DMS 273 (cell line): ENCODE measurements around the gene EGR2.
"Not testable (repeated sequence)": the region's sequence is repeated elsewhere in the genome, so short reads cannot be mapped to it uniquely, and the experiment has no call there.

ENCODE experiments used
- DNase-seq: peaks from one replicate; lab custom pipeline; 2025; ENCODE audit not compliant: unreplicated experiment; lab: John Stamatoyannopoulos, UW

EGR2 gene

GRCh38 chr10:62795762-62796161, 20.4 kb downstream of the EGR2 start:
- peak; percentile 43 for DNase-seq

- no peak for DNase-seq
These were observed 21.1 kb downstream of the EGR2 start for GRCh38 chr10:62795100-62795499.

DNA sequence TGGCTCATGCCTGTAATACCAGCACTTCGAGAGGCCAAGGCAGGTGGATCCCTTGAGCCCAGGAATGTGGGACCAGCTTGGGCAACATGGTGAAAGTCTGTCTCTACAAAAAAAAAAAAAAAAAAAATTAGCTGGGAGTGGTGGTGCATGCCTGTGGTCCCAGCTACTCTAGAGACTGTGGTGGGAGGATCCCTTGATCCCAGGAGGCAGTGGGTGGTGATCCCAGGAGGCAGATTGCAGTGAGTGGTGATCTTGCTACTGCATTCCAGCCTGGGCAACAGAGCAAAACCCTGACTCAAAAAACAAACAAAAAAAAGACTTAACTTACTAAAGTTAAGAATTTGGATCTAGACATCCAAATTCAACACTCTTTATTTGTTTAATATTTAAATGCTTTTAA, 21.9 kb downstream of the EGR2 start:
- no peak for DNase-seq

DNA sequence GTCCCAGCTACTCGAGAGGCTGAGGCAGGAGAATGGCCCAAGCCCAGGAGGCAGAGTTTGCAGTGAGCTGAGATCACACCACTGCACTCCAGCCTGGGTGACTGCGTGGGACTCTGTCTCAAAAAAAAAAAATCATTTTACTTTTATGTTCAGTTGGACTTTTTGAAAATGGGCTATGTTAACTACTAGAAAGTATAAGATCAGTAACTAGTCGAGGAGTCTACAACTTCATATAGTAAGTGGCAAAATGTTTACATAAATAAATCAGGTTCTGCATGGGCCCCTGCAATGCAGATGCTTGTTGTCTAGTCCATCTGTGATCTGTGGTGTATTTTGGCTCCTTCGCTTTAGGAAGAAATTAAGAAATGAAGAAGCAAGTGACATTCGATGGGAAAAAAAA, 23.9 kb downstream of the EGR2 start:
- DNase-seq = no peak

DNA sequence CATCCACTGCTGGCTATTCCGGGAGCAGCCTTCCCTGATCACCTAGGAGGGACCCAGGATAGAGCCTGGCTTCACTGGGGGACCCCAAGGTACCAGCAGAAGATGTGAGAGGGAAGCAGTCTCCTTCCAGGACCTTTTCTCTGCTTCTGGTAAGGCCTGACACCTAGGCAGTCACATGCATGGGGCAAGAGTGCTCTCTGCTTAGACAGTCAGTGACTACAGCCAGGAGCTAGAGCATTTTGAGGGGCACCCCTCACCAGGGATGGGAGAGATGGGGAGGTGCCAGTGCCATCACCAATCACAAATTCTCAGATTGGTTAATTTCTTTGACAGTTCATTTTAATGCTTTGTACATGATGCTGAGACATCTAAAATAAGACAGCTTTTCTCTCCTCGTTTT, 25.6 kb downstream of the EGR2 start:
- no peak for DNase-seq

DNA sequence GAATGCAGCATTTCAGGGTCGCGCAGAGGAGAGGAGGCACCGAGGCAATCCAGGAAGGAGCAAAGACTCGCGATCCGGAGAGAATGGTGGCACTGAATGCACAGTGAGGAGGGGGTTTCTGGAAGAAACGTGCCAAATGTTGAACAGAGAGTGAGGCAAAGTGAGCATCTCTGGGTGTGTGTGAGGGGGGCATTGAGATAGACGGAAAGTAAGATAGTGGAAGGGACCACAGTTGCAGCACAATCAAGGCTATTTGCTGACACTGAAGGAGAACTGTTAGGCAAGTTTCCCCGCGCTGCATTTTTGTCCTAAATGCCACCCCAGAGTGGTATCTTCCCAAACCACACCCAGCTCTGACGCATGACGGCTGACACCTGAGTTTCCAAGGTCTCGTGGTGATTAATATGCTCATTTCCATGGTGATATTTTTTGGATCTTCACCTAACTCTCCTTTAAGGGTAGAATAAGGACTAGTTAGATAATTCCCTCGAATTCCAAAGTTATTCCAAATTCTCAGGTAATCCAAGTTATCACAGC, 26.1 kb downstream of the EGR2 start:
- no peak for DNase-seq

DNA sequence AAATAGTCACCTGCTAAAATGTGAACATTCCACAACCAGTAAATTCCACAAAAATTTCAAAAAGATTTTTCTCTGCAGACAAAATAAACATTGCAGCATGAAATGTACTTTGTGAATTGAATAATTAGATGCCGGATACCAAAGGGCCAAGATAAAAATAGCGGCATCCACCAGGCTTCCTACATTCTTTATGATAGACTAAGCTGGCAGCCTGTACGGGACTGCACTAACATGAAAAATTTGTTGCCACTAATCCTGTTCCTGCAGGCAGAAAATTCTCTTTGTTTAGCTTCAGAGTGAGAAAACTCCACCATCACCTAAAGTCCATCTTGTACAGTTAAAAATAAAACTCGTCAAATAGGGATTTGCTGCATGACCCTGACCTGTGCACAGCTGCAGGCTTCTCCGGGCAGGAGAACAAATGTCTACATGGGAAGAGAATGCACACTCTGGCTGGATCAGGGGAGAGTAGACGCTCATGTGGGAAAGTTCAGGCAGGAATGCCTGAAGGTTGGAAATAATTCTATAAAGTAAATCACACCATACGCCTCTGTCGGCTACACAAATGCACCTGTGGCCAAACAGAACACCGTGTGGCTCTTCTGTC, 27.2 kb downstream of the EGR2 start:
- DNase-seq = no peak

GRCh38 chr10:62788285-62788684, 27.9 kb downstream of the EGR2 start:
- not testable (repeated sequence) for DNase-seq

DNA sequence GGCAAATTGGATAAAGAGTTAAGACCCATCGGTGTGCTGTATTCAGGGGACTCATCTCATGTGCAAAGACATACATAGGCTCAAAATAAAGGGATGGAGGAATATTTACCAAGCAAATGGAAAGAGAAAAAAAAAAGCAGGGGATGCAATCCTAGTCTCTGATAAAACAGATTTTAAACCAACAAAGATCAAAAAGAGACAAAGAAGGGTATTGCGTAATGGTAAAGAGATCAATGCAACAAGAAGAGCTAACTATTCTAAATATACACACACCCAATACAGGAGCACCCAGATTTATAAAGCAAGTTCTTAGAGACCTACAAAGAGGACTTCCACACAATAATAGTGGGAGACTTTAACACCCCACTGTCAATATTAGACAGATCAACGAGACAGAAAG, 31.6 kb downstream of the EGR2 start:
- DNase-seq = not testable (repeated sequence)

- DNase-seq = no peak
These were observed 36.5 kb downstream of the EGR2 start for GRCh38 chr10:62779487-62780248.

DNA sequence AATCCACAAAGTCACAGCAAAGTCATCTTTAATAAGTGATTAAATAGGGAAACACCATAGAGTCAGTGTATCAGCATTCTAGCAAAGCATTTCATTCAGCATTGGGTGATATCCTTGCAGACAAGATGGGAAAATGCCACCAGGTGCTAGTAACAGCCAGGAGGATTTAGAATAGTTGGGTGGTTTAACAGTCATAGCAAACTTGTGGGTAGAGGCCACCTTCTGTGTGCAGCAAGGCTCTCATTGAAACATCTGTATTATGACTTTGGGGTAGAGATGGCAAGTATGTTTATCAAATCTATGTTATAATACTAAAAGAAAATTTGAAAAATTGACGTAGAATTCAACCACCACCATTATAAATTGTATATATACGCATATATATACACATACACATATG, 38.0 kb downstream of the EGR2 start:
- no peak for DNase-seq

- no peak for DNase-seq
These were observed 43.8 kb downstream of the EGR2 start for GRCh38 chr10:62772186-62772974.

DNA sequence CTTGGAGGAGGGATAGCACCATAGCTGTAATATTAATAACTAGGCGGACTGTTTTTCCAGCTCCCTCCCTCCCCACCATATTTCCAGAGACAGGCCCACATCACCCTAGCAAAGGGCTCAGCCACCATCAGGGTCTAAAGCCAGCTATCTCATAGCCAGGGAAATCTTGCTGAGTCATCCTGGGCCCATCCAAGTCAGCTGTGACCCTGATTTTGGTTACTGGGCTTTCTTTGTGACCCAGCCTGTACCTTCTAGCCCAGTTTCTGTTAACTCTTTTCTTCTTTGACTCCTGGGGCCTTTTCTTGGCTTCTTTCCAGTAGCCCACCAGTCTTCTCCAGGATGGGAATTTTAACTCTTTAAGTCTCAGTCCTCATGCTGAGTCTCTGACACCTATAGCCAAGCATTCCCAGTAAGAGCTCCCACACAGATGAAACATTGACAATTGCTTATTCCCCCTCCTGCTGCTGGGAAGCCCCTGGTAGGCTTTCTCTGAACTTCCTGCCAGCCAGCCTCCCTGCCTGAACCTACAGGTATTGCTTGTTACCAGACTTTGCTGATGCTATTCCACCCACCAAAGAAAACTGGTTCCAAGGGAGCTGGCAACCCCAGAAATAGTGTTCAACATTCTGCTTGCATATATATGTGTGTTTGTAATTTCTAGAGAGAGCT, 46.5 kb downstream of the EGR2 start:
- peak; percentile 2 for DNase-seq

DNA sequence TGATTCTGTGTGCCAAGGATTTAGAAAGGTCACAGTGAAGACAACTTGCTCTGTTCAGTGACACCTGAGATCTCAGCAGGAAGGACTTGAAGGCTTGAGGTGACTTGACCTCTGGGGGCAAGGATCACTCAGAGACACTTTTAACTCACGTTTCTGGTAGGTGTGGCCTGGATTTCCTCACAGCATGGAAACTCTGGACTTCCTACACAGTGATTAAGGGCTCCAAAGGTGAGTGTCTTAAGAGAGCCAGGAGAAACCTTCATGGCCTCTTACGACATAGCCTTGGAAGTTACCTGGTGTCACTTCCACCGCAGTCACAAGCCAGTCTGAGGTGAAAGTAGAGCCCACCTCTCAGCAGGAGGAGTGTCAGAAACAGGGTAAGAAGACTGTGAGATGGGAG, 49.8 kb downstream of the EGR2 start:
- DNase-seq = no peak

DNA sequence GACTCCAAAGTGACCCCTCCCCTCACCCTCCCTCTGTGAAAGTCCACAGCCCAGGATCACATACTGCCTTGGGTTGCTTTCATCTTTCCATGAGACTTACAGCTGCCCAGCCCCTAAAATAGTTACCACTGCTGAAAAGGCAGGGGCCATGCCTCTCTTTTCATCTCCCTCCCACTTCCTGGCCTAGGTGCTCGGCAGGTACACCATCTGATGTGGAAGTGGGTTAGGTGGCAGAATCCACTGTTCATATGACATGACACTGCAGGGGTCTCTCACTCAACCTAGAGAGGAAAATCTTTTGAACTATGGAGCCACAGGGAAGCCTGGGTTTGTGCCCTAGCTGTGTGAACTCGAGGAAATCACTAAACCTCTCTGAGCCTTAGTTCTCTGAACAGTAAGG, 50.4 kb downstream of the EGR2 start:
- DNase-seq = no peak

GRCh38 chr10:62764011-62764410, 52.2 kb downstream of the EGR2 start:
- DNase-seq = no peak

GRCh38 chr10:62763155-62763554, 53.0 kb downstream of the EGR2 start:
- DNase-seq = no peak
